Activated naive CD8-positive, alpha-beta T cell treated with anti-CD3 and anti-CD28 coated beads, Interleukin-2, amount 50 U/mL, for 16 hours (primary cell): ENCODE data around the gene MICAL3.
"Not testable (repeated sequence)": the region's sequence is repeated elsewhere in the genome, so short reads cannot be mapped to it uniquely, and the experiment has no call there.

ENCODE experiments used
- DNase-seq: peaks from one replicate; pipeline ENCODE4 v3.0.0-alpha.2; 2020; ENCODE audit warnings: low read depth, low spot score

MICAL3 gene

DNA sequence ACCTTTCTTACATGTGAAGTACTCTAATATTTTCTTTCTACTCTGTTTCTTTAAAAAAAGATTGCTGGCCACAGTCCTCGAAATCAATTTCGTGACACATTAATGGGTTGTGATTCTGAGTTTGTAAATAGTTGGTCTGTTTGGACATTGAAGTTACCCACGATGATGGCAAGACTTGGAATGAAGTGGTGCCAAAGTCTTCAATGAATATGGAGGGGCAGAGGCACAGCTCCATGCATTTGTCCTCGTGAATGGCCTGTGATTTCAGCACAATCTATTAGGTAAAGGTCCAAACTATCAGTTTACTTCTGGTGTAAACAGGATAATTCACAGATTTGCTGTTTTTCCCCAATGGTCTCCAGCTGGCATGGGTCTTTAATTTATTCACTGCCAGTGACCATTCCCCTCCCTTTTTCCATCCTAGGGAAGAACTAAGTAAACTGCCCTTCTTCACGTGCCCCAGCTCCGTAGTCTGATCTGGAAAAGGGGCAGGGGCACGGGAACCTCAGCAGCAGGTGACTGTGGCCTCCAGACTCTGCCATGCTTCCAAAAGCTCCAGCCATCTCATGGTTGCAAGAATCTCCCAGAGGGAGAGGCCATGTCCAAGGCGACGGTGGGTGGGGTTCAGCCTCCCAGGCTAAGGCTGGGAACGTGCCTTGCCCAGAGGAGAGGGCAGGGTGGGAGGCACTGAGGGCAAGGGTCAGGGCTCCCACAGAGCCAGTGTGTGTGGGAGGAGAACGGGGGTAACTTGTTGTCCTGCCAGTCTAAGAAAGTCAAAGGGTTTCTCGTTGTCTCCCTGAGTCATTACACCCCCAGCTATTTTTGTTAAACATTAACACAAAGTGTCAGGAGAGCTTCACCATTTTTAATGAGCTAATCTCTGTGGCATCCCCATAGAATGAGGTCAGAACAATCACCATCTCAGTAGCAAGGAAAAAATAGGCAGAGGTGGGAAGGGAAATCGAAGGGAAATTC is 36.6 kb upstream of the MICAL3 start:
- DNase-seq, result no peak

DNA sequence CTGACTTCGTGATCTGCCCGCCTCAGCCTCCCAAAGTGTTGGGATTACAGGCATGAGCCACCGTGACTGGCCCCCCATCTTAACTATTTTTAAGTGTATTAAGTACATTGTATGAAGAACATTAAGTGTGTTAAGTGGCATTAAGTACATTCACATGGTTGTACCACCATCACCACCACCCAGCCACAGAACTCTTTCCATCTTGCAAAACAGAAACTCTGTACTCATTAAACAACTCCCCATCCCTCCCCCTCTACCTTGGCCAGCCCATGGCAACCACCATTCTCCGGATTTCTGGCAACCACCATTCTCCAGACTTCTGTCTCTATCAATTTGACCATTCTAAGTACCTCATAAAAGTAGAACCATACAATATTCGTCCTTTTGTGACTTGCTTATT is 35.6 kb upstream of the MICAL3 start:
- DNase-seq, result no peak

DNA sequence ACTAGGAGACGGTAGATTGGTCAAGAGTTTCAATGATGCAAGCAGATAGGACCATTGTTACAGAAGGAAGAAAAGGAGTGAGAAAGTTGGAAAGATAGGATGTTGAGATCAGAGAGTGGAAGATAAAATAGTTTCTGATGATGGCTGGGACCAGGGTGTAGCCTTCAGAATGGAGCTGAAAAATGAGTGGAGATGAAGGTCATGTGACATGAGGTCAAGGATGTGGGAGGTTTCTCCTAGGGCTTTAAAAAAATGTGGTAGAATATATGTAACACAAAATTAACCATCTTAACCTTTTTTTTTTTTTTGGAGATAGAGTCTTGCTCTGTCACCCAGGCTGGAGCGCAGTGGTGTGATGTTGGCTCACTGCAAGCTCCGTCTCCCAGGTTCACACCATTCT is 35.1 kb upstream of the MICAL3 start:
- no peak for DNase-seq

DNA sequence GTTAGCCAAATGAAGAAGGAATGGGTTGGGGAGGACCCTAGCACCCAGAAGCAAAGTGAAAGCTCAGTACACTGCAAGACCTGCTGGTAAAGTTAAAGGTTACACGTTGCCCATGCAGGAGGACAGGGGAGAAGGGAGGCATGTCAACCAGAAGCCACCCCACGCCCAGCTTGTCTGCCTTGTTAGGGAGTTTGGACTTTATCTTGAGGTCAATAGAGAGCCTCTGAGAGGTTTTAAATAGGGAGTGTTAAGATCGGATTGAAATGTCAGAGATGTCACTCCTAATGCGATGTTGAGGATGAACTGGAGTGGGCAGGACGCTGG is 34.7 kb upstream of the MICAL3 start:
- no peak for DNase-seq

DNA sequence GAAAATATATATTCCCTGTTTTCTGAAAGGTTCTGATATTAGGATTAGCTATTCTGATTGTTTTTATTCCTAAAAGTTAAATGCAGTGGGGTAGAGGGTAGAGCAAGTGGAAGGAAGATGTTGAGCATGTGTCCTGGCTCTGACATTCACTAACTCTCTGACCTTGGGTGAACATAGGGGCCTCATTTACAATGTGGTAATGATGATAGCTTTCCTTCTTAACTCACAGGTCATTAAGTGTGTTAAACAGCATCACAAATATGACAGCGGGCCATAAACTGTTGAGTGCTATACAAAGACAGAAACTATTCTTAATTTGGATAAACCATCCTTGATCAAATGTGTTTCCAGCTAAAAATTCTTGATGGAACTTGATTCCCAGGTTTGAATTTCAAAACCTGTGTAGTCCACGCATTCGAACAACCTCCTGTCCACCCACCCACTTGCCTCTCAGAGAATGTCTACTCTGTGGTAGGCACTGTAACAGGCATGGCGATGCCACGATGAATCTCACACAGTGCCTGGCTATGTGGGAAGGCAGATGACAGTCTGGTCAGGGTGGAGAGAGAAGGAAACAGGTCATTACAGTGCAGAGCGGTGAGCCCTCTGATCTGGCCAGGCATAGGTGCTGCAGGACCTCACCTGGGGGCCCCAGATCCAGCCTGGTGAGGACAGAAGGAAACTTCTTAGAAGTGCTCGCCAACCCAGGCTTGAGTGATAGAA is 34.2 kb upstream of the MICAL3 start:
- DNase-seq, result no peak

DNA sequence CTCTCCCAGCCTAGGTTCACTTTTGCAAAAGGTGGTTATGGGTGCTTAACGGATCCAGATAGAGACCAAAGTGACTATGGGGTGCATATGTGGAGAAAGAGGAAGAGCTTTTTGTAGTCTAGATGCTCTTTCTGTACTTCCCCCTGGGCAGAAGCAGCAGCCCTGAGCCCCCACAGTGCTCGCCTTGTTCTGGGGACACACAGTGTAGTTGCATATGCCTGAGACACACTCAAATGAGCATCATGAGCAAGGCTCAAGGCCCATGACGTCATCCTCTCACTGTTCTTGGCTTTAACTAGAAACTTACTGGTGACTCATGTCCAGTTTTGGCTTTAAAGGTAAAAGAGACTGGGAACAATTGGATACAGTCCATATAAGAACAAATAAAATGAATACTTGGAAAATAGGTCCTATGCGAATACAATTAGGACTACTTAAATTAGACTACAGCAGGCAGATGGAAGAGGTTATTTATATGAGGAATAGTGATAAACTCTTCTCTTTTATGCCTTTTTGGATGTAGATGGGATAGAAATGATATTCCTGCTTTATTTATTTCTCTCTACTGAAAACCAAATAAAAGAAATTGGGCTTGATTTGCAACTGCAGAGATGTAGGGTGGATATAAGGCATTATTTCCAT is 33.3 kb upstream of the MICAL3 start:
- no peak for DNase-seq

DNA sequence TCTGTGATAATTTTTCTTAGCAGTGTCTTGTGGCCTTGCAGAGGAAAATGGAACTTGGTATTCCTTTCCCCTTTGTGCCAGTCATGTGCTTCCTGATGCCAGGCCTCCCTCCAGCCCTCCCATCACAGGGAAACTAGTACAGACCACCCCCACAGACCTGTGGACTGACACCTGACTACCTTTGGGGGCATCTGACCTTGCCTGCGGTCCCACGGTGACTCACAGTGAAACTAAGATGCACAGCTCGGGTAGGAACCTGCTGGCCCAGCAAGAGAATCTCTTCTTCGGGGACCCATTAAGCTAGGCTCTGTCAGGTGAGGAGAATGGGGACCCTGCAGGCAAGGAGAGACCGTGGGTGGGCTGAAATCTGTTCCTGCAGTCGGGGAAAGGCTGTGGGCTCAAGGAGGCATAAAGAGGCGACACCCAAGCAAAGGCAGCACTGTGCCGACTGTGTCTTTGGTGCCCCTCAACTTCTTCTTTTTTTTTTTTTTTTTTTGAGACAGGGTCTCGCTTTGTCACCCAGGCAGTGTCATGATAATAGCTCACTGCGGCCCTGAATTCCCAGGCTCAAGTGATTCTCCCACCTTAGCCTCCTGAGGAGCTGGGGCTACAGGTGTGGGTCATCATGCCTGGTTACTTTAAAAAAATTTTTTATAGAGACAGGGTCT is 32.6 kb upstream of the MICAL3 start:
- no peak for DNase-seq

DNA sequence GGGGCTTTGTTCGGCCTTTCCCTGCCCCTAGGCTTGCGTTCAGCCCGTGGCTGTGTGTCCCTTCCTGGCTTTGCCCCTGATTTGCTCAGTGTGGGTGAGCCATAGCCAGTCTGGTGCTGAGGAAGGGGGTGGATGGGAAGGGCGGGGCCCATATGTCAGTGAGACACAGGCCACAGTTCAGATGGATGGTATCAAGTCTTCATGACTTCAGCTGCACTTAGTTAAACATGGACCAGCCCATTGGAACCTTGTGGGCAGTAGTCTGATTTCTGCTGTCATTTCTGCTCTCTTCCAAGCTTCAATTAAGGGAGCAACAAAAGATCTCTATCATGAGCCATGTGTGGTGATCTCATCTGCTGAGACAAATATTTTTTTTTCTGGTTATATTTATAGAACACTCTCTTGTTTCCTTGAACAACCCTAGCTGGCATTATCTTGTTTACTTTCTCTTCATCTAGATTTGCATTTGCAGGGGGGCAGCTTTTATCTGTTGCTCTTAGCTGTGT is 31.9 kb upstream of the MICAL3 start:
- DNase-seq, result no peak

DNA sequence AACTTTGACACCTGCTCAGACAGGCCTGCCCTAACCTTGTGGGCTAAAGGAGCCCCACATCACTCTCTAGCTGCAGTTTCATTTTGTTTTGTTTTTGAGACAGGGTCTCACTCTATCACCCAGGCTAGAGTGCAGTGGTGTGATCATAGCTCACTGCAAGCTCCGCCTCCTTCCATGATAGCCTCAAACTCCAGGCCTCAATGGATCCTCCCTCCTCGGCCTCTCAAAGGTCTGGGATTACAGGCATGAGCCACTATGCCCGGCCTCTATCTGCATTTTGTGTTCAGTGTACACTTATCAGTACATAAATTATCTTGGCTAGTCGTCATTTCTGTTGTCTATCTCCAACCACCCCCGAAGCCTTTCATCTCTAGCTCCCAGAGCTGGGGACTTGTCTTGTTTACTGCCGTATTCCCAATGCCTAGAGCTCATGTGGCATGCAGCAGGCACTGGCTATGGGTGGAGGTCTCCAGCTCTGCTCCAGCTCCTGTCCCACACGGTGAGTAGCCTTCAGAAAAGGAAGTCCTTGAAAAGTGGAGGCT is 31.3 kb upstream of the MICAL3 start:
- no peak for DNase-seq

DNA sequence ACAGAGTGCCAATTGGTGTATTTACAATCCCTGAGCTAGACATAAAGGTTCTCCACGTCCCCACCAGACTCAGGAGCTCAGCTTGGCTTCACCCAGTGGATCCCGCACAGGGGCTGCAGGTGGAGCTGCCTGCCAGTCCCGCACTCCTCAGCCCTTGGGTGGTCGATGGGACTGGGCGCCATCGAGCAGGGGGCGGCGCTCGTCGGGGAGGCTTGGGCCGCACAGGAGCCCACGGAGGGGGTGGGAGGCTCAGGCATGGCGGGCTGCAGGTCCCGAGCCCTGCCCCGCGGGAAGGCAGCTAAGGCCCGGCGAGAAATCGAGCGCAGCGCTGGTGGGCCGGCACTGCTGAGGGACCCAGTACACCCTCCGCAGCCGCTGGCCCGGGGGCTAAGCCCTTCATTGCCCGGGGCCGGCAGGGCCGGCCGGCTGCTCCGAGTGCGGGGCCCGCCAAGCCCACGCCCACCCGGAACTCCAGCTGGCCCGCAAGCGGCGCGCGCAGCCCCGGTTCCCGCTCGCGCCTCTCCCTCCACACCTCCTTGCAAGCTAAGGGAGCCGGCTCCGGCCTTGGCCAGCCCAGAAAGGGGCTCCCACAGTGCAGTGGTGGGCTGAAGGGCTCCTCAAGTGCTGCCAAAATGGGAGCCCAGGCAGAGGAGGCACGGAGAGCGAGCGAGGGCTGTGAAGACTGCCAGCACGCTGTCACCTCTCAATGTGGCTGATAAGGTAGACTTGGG is 29.0 kb upstream of the MICAL3 start:
- DNase-seq, result not testable (repeated sequence)

DNA sequence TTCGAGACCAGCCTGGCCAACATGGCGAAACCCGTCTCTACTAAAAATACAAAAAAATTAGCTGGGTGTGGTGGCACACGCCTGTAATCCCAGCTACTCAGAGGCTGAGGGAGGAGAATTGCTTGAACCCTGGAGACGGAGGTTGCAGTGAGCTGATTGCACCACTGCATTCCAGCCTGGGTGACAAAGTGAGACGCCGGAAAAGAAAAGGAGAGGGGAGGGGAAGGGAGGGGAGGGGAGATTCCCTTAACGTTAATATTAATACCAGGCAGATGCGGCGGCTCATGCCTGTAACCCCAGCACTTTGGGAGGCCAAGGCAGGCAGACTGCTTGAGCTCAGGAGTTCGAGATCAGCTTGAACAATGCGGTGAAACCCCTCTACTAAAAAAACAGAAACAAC is 26.8 kb upstream of the MICAL3 start:
- not testable (repeated sequence) for DNase-seq

DNA sequence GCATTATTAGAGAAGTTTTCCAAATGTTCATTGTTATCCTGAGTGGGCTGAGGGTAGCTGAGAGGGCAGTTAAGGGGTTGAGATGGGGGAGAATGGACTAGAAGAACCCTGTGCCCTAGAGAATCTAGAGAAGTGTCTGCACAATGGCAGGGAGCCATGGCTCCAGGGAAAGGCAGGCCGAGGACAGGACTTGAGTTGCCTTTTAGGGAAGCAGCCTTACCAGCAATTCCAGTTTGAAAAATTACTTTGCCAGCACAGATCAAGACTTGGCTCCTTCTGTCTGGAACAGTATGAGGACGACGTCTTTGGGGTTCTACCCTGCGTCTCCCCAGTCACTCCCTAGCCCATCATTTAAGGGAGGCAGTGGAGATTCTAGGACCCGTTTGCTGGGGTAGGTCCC is 25.7 kb upstream of the MICAL3 start:
- DNase-seq, result no peak

DNA sequence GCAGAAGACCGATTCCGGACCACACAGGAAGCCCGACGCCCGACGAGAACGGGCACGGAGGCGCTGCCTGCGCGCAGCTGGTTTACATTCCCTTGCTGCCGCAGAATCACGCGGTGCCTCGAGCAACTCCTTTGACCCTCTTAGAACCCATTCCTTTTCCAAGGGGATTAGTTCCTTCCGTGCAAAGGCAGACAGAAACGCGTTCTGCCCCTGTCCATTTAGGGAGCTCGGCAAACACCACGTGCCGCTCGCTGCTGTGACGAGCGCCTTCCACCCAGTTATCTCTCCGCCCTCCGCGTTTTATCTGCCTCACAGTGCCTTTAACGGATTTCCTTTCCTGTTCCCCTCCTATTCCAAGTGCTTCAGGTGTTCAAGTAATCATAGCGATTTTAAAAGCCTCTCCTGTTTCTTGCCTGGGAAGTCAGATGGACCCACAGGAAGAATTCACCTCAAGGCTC is 24.1 kb upstream of the MICAL3 start:
- no peak for DNase-seq

DNA sequence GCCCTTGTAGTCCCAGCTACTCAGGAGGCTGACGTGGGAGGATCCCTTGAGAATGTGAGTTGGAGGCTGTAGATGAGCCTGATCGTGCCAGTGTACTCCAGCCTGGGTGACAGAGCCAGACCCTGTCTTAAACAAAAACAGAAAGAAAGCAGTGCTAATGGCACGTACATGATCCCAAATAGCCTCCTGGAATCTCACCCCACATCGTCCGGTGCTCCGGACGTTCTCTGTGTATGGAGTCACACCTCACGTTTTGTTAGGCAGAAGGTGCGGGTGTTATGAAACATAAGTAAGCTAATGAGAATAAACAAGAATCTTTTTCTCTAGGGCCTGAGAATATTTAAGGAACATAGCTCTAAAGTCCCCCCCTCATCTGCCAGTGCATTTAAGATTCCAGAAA is 23.7 kb upstream of the MICAL3 start:
- no peak for DNase-seq

DNA sequence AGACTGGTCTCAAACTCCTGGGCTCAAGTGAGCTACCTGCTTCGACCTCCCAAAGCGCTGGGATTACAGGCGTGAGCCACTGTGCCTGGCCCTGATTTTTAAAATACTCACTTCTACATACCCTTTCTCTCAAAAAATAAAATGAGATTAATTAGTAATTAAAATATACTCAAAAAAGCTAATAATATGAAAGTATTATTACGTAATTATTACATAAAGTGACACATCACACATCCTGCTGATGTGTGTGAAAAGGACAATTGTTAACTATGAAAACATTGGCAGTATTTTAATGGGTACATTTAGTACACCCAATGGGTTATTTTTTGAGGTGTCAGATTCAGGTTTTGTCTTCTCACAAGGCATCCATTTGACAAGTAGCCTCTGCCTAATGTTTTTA is 21.4 kb upstream of the MICAL3 start:
- no peak for DNase-seq

DNA sequence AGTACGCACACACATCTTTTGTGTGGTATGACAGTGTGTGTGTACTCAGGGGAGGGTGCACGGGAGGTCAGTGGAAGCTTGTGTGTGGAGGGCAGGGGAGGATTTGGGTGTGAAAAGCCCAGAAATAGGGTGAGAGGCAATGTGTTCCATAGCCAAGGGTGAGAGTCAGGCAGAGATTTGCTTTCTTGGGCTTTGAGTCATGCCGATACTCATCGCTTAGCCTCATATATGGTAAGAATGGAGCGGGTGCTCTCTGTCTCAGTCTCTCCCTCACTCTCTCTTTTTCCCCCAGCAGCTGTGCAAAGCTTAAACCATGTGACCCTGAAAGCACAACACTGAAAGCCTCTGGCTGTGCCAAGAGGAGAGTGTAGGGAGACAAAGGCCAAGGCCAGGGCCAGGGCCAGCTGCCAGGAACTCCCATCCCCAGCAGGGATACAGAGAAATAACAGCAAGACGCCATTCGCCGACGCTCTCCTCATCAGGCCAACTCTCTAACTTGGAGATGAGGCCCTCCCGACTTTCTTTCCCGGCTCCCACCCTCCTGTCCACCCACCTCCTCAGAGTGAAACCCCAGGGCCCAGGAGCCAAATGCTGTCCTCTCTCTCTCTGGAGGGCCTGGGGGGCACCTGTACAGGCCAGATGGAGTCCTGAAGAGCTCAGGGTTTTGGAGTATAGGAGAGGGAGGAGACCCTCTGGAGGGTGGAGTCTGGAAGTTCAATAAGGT is 20.3 kb upstream of the MICAL3 start:
- no peak for DNase-seq

DNA sequence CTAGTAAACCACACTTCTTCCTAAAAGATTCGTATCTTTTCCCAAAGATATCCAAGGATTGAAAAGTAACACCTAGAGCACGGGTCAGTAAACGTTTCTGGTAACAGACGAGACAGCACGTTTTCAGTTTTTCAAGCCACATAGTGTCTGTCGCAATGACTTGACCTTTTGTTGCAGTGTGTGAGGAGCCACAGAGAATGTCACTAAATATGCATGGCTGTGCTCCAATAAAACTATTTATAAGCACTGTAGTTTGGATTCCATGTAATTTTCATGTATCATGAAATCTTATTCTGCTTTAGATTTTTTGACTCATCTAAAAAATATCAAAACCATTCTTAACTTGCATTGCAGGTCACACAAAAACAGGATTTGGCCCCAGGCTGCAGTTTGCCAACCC is 18.3 kb upstream of the MICAL3 start:
- no peak for DNase-seq

DNA sequence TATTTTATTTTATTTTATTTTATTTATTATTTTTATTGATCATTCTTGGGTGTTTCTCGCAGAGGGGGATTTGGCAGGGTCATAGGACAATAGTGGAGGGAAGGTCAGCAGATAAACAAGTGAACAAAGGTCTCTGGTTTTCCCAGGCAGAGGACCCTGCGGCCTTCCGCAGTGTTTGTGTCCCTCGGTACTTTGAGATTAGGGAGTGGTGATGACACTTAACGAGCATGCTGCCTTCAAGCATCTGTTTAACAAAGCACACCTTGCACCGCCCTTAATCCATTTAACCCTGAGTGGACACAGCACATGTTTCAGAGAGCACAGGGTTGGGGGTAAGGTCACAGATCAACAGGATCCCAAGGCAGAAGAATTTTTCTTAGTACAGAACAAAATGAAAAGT is 16.5 kb upstream of the MICAL3 start:
- not testable (repeated sequence) for DNase-seq

DNA sequence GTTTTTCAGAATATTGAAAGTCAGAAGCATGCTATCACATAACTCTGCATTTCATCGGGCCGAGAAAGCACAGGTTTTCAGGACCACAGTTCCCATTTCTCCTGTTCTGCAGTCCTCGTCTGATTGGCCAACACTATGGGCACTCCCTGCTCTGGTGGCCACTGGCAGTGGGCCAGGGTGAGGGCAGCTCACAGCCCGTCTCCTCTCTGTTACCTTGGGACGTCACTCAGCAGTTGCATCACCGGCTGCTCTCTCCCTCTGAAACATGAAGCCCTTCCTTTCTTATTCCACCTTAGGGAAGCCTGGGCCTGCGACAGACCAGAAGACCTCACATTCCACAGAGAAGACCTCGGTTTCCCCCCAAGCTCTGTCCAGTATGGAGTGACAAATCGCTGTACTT is 11.4 kb upstream of the MICAL3 start:
- no peak for DNase-seq

DNA sequence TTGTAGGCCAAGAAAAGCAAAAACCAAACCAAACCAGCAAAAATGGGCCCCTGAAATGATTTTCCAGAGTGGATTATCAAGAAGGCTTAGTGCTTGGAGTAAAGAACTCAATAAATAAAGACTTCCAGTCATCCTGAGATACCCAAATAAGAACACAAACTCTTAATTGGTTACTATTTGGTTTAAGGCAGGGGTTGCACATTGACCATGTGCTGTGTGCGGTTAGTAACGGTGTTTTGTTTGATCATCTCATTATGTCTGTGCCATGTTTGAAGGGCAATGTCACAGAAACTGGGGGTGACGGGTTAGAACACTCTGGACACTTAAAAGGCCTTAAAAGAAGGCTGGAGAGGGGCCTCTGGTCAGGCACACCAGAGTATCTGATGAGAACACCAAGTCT is 9.7 kb upstream of the MICAL3 start:
- DNase-seq, result no peak
